K562 (cell line): ENCODE results near the gene CRYBB2. TPM values are rescaled to one million over a fixed set of nuclear protein-coding genes. Genes with fewer than 3 reads are reported as not detected.

ENCODE experiments used
- ELF4 ChIP-seq: fragments of 450-650 bp; formaldehyde crosslinking; IDR thresholded peaks from 2 replicates; pipeline ENCODE4 v1.4.0; 2022; ENCODE audit warnings: missing genetic modification characterization
- POLR2B ChIP-seq: fragments of 450-650 bp; IDR thresholded peaks from 2 replicates; pipeline ENCODE4 v1.6.1; 2018; ENCODE audit warnings: low read depth; ENCODE audit not compliant: partially characterized antibody
- POLR2H ChIP-seq: IDR thresholded peaks from 2 replicates; pipeline ENCODE4 v1.6.1; 2016; ENCODE audit warnings: missing genetic modification characterization, low read depth, mild to moderate bottlenecking, control low read depth, missing compliant biosample characterization, moderate library complexity
- polyA plus RNA-seq, 8 experiments: library from polyadenylated mRNA; depleted of rRNA in 4 of 8; stranded (reverse) in 5 of 8; unstranded in 3 of 8; fragments of >200 nt; fragmentation: Nextera tagmentation in 2 of 8; fragmentation: Illumina TruSeq in 1 of 8; extraction: Ambion mirVana in 2 of 8; extraction: Trizol in 1 of 8; gene quantifications; 2 replicates each; pipeline versions ENCODE4 v1.2.1 to v1.2.3, GENCODE V29; 2011 to 2014; ENCODE audit warnings: inconsistent platforms in 1 of 8, missing spikeins in 1 of 8
- total RNA-seq, 7 experiments: library from RNA; depleted of rRNA in 6 of 7; stranded (reverse); fragments of >200 nt in 6 of 7; fragmentation: Illumina TruSeq in 2 of 7; extraction: Trizol in 2 of 7; gene quantifications; 2 replicates each; pipeline versions ENCODE4 v1.2.1 to v1.2.3, GENCODE V29; 2011 to 2021; ENCODE audit warnings: low replicate concordance in 1 of 7
- TF ChIP-seq, protein P1 (sequence below): fragments of 250-450 bp; sonication (Bioruptor Pico); IDR thresholded peaks from 2 replicates; pipeline ENCODE4 v1.4.0; 2020
- TF ChIP-seq, protein P2 (sequence below): sonication (generic); formaldehyde crosslinking; IDR thresholded peaks from 2 replicates; pipeline ENCODE4 v1.8.0; 2022; ENCODE audit warnings: missing genetic modification reagents, mild to moderate bottlenecking, borderline replicate concordance
- TF ChIP-seq, protein P3 (sequence below): fragments of 250-450 bp; sonication (Bioruptor Pico); IDR thresholded peaks from 2 replicates; pipeline ENCODE4 v1.4.0; 2020; ENCODE audit warnings: mild to moderate bottlenecking, moderate library complexity
- TF ChIP-seq, protein P4 (sequence below): sonication (generic); formaldehyde crosslinking; IDR thresholded peaks from 2 replicates; pipeline ENCODE4 v1.8.1; 2023; ENCODE audit warnings: mild to moderate bottlenecking, missing genetic modification reagents

CRYBB2 gene
- total and polyA plus RNA-seq, 9 of the 15 experiments (the other 6 are each of a cell fraction or from before 2014, with no cell fraction given) = not detected

DNA sequence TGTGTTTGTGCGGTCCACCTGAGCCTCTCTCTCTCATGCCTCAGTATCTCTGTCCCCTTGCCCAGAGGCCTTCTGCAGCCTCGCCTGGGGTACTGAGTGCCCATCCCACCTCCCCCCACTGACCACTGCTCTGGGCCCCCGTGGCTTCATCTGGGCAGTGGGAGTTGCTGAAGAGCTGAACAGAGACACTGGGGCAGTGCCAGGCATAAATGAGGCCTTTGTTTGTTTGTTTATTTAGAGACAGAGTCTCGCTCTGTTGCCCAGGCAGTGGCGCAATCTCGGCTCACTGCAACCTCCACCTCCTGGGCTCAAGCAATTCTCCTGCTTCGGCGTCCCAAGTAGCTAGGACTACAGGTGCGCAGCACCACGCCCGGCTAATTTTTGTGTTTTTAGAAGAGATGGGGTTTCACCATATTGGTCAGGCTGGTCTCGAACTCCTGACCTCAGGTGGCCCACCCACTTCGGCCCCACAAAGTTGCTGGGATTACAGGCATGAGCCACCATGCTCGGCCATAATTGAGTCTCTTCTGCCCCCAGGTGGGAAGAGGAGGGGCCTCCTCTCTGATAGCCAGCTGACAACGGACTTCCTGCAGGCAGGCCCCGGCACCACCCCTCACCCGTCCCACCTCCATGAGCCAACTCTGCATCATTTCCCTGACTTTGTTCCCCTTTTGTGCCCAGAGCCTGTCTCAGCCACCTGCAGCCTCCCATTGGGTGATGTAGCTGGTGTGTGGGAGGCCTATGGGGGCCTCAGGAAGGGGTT is 10.5 kb upstream of the CRYBB2 start (continued):
- no peak for TF ChIP-seq POLR2H (tag)
- TF ChIP-seq, protein P1, sequence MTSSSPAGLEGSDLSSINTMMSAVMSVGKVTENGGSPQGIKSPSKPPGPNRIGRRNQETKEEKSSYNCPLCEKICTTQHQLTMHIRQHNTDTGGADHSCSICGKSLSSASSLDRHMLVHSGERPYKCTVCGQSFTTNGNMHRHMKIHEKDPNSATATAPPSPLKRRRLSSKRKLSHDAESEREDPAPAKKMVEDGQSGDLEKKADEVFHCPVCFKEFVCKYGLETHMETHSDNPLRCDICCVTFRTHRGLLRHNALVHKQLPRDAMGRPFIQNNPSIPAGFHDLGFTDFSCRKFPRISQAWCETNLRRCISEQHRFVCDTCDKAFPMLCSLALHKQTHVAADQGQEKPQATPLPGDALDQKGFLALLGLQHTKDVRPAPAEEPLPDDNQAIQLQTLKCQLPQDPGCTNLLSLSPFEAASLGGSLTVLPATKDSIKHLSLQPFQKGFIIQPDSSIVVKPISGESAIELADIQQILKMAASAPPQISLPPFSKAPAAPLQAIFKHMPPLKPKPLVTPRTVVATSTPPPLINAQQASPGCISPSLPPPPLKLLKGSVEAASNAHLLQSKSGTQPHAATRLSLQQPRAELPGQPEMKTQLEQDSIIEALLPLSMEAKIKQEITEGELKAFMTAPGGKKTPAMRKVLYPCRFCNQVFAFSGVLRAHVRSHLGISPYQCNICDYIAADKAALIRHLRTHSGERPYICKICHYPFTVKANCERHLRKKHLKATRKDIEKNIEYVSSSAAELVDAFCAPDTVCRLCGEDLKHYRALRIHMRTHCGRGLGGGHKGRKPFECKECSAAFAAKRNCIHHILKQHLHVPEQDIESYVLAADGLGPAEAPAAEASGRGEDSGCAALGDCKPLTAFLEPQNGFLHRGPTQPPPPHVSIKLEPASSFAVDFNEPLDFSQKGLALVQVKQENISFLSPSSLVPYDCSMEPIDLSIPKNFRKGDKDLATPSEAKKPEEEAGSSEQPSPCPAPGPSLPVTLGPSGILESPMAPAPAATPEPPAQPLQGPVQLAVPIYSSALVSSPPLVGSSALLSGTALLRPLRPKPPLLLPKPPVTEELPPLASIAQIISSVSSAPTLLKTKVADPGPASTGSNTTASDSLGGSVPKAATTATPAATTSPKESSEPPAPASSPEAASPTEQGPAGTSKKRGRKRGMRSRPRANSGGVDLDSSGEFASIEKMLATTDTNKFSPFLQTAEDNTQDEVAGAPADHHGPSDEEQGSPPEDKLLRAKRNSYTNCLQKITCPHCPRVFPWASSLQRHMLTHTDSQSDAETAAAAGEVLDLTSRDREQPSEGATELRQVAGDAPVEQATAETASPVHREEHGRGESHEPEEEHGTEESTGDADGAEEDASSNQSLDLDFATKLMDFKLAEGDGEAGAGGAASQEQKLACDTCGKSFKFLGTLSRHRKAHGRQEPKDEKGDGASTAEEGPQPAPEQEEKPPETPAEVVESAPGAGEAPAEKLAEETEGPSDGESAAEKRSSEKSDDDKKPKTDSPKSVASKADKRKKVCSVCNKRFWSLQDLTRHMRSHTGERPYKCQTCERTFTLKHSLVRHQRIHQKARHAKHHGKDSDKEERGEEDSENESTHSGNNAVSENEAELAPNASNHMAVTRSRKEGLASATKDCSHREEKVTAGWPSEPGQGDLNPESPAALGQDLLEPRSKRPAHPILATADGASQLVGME (CRISPR knock-in tag) = no peak
- no peak for TF ChIP-seq POLR2B
- TF ChIP-seq, protein P2, sequence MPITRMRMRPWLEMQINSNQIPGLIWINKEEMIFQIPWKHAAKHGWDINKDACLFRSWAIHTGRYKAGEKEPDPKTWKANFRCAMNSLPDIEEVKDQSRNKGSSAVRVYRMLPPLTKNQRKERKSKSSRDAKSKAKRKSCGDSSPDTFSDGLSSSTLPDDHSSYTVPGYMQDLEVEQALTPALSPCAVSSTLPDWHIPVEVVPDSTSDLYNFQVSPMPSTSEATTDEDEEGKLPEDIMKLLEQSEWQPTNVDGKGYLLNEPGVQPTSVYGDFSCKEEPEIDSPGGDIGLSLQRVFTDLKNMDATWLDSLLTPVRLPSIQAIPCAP (CRISPR knock-in tag) = no peak
- TF ChIP-seq ELF4 (CRISPR knock-in tag) = no peak
- TF ChIP-seq, protein P3, sequence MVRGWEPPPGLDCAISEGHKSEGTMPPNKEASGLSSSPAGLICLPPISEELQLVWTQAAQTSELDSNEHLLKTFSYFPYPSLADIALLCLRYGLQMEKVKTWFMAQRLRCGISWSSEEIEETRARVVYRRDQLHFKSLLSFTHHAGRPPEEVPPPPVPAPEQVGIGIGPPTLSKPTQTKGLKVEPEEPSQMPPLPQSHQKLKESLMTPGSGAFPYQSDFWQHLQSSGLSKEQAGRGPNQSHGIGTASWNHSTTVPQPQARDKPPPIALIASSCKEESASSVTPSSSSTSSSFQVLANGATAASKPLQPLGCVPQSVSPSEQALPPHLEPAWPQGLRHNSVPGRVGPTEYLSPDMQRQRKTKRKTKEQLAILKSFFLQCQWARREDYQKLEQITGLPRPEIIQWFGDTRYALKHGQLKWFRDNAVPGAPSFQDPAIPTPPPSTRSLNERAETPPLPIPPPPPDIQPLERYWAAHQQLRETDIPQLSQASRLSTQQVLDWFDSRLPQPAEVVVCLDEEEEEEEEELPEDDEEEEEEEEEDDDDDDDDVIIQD (CRISPR knock-in tag) = no peak
- TF ChIP-seq, protein P4, sequence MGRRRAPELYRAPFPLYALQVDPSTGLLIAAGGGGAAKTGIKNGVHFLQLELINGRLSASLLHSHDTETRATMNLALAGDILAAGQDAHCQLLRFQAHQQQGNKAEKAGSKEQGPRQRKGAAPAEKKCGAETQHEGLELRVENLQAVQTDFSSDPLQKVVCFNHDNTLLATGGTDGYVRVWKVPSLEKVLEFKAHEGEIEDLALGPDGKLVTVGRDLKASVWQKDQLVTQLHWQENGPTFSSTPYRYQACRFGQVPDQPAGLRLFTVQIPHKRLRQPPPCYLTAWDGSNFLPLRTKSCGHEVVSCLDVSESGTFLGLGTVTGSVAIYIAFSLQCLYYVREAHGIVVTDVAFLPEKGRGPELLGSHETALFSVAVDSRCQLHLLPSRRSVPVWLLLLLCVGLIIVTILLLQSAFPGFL (CRISPR knock-in tag) = no peak
